GM23248 (cell line): Measurements from ENCODE around the gene MSI1.

Source experiments
- EZH2 ChIP-seq: fragments of 200-600 bp; sonication (generic); IDR thresholded peaks from 2 replicates; pipeline ENCODE4 v1.6.1; 2018; ENCODE audit warnings: antibody characterized with exemption, mild to moderate bottlenecking; ENCODE audit not compliant: insufficient read depth, poor library complexity, severe bottlenecking
- EZH2phosphoT487 ChIP-seq: fragments of 200-600 bp; sonication (generic); IDR thresholded peaks from 2 replicates; pipeline ENCODE4 v1.6.1; 2018; ENCODE audit warnings: antibody characterized with exemption, moderate library complexity, mild to moderate bottlenecking, low read depth; ENCODE audit not compliant: insufficient read depth

GRCh38 chr12:120358412-120359100, 10.4 kb downstream of the MSI1 start:
- TF ChIP-seq EZH2 (no peak), EZH2phosphoT487 (no peak)
